GM12878 (cell line): ENCODE data around the gene CATSPER1. TPM values are rescaled to one million over a fixed set of nuclear protein-coding genes. Genes with fewer than 3 reads are reported as not detected.

Experiments
- ATAC-seq: fragments of 200-7000 bp; cut with Tn5 transposase; 3 replicates; pipeline ENCODE4 v1.9.1; 2020; ENCODE audit warnings: mild to moderate bottlenecking, moderate library complexity
- BruUV-seq: library from RNA; stranded (reverse); fragments of 400-500 nt; replicated peaks from 2 replicates; lab custom pipeline; 2021; lab: Mats Ljungman, UMichigan
- CTCF ChIA-PET: fragments of 300-600 bp; sonication (Branson Sonifier 250); formaldehyde crosslinking; extraction: SDS; loops from one replicate; lab custom pipeline; 2021; ENCODE audit warnings: inconsistent platforms; lab: Yijun Ruan, JAX
- POLR2A ChIA-PET: fragments of 350-600 bp; formaldehyde crosslinking; extraction: SDS; loops from one replicate; lab custom pipeline; 2021; ENCODE audit warnings: inconsistent platforms; lab: Charles Lee
- RAD21 ChIA-PET: fragments of 300-600 bp; sonication (Branson Sonifier 250); formaldehyde crosslinking; loops from one replicate; lab custom pipeline; 2023; ENCODE audit warnings: antibody characterized with exemption; ENCODE audit not compliant: unreplicated experiment; lab: Charles Lee
- SMC1A ChIA-PET: fragments of 300-600 bp; sonication (Branson Sonifier 250); formaldehyde crosslinking; loops from one replicate; lab custom pipeline; 2023; ENCODE audit not compliant: unreplicated experiment, uncharacterized antibody; lab: Charles Lee
- DNase-seq: peaks from one replicate; pipeline ENCODE4 v3.0.0-alpha.2; 2011; ENCODE audit warnings: low read depth, low spot score
- FAIRE-seq: peaks from 3 replicates; lab custom pipeline; 2011; peaks lifted over from hg19 to GRCh38; lab: Jason Lieb, UNC
- H2AFZ ChIP-seq: 2 replicates; pipeline ENCODE4 v1.6.0; 2011; ENCODE audit warnings: low read depth, low read length, control low read depth; ENCODE audit not compliant: control insufficient read depth
- H3K27ac ChIP-seq: 2 replicates; pipeline ENCODE4 v1.5.1; 2011; ENCODE audit warnings: control low read depth; ENCODE audit not compliant: control insufficient read depth, insufficient read depth
- H3K27me3 ChIP-seq, 2 experiments: replicated peaks in 1 of 2; 2 replicates each; pipeline versions ENCODE4 v1.6.0 to v1.6.1; 2011; ENCODE audit warnings: low read length in 1 of 2; ENCODE audit not compliant: control insufficient read depth in 2 of 2, insufficient read depth in 2 of 2
- H3K36me3 ChIP-seq, 2 experiments: 2 replicates each; pipeline ENCODE4 v1.5.1; 2011; ENCODE audit warnings: low read length in 1 of 2; ENCODE audit not compliant: control insufficient read depth in 2 of 2, insufficient read depth in 2 of 2
- H3K4me1 ChIP-seq: 2 replicates; pipeline ENCODE4 v1.6.1; 2011; ENCODE audit warnings: mild to moderate bottlenecking, low read length, moderate library complexity, mixed read lengths; ENCODE audit not compliant: control insufficient read depth, insufficient read depth
- H3K4me2 ChIP-seq: 2 replicates; pipeline ENCODE4 v1.6.0; 2011; ENCODE audit warnings: control low read depth; ENCODE audit not compliant: control insufficient read depth, insufficient read depth
- H3K4me3 ChIP-seq: fragments of 200-600 bp; sonication (generic); 2 replicates; pipeline ENCODE4 v1.5.1; 2016
- H3K79me2 ChIP-seq: 2 replicates; pipeline ENCODE4 v1.6.0; 2011; ENCODE audit warnings: low read length; ENCODE audit not compliant: control insufficient read depth, insufficient read depth
- H3K9ac ChIP-seq: 2 replicates; pipeline ENCODE4 v1.8.0; 2011; ENCODE audit warnings: low read length, control low read depth, mixed read lengths; ENCODE audit not compliant: control insufficient read depth, insufficient read depth
- H3K9me3 ChIP-seq: replicated peaks from 3 replicates; pipeline ENCODE4 v1.5.1; 2011; ENCODE audit warnings: mild to moderate bottlenecking, low read length; ENCODE audit not compliant: control insufficient read depth, insufficient read depth
- H4K20me1 ChIP-seq: 2 replicates; pipeline ENCODE4 v1.6.0; 2011; ENCODE audit not compliant: control insufficient read depth, insufficient read depth
- SREBF2 ChIP-seq: IDR thresholded peaks from 2 replicates; pipeline ENCODE4 v1.6.1; 2012; ENCODE audit warnings: mild to moderate bottlenecking, low read length
- TBL1XR1 ChIP-seq: IDR thresholded peaks from 2 replicates; pipeline ENCODE4 v1.6.1; 2012; ENCODE audit warnings: low read depth, low read length, improper control_type of control experiment
- WGBS: methylation state at CpG from one replicate; pipeline ENCODE4 v1.1.6; 2016; ENCODE audit warnings: low lambda C conversion rate; ENCODE audit not compliant: insufficient replicate concordance, insufficient coverage; ENCODE audit errors: missing lambda C conversion rate; 5-methylcytosine and 5-hydroxymethylcytosine counted together
- in situ Hi-C: fragments of 300-500 bp; cut with MboI; formaldehyde crosslinking; loops from 9 replicates; pipeline ENCODE4 v1.14.3; 2018; ENCODE audit warnings: mixed read lengths
- intact Hi-C: fragments of 100-400 bp; cut with micrococcal nuclease; formaldehyde crosslinking; loops from one replicate; pipeline ENCODE4 v1.14.2; 2022; ENCODE audit not compliant: unreplicated experiment
- polyA plus RNA-seq, 11 experiments: library from polyadenylated mRNA; depleted of rRNA in 4 of 11; unstranded in 6 of 11; stranded (reverse) in 5 of 11; fragments of >200 nt; fragmentation: Nextera tagmentation in 4 of 11; fragmentation: Illumina TruSeq in 1 of 11; extraction: Ambion mirVana in 4 of 11; extraction: Trizol in 1 of 11; gene quantifications; 1 replicate in 1 of 11; 2 replicates in 10 of 11; pipeline versions ENCODE4 v1.2.1 to v1.2.3, GENCODE V29; 2011 to 2016; ENCODE audit warnings: inconsistent platforms in 2 of 11, missing spikeins in 2 of 11, low read depth in 1 of 11
- total RNA-seq, 4 experiments: library from RNA; depleted of rRNA in 3 of 4; stranded (reverse); fragments of >200 nt in 3 of 4; fragmentation: Illumina TruSeq in 1 of 4; extraction: Trizol in 1 of 4; gene quantifications; 2 replicates each; pipeline versions ENCODE4 v1.2.1 to v1.2.3, GENCODE V29; 2013 to 2021
- TF ChIP-seq, protein P1 (sequence below): fragments of 450-650 bp; IDR thresholded peaks from 2 replicates; pipeline ENCODE4 v1.6.1; 2018; ENCODE audit warnings: borderline replicate concordance, mild to moderate bottlenecking; ENCODE audit not compliant: partially characterized antibody
- TF ChIP-seq, protein P2 (sequence below): fragments of 450-650 bp; formaldehyde crosslinking; IDR thresholded peaks from 2 replicates; pipeline ENCODE4 v1.4.0; 2020; ENCODE audit warnings: mild to moderate bottlenecking, moderate library complexity

Gene CATSPER1
- total and polyA plus RNA-seq, 10 of the 15 experiments (the other 5 are each of a cell fraction or from before 2014, with no cell fraction given), result 0.02 to 0.05 TPM; not detected in 8

DNA sequence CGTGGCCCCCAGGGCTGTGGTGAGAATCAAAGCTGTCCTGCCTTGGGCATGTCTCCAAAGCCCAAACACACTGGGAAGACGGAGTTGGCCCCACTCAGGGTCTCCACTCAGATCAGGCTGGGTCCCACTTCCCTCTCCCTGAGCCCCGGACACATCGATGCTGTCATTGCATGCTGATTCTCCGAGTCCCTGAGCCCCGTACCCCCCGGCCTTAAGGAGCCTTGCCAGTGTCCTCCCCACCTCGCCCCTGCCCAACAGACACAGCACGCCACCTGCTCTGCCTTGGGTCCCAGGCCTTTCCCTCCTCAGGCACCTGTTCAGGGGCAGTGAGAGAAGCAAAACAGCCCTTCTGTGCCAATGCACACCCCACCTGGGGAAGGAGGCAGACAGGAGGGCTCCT lies 38.9 kb downstream of the CATSPER1 start:
- Histone ChIP-seq H3K9me3 (no peaks in the 10 kb centered on the region), H3K4me3 (no peak overlapping the region), H4K20me1 (no peaks in the 10 kb centered on the region), H3K79me2 (no peaks in the 10 kb centered on the region), H3K27me3 (no peaks in the 10 kb centered on the region)
- RAD21 ChIA-PET, result interaction anchor here (3.5 kb wide), 1 partner anchor 102 kb away, joined by 40 read pairs; no protein-coding TSS in a partner anchor
- SMC1A ChIA-PET, result interaction anchor here (2.4 to 2.7 kb wide), 2 partner anchors 96 to 102 kb away, joined by 21 to 28 read pairs; partner anchors contain the start of genes CCDC85B and FIBP
- no peak for ATAC-seq
- POLR2A ChIA-PET, result interaction anchor here (1.3 kb wide), 1 partner anchor 100 kb away, joined by 3 read pairs; no protein-coding TSS in a partner anchor
- TF ChIP-seq, protein P1, sequence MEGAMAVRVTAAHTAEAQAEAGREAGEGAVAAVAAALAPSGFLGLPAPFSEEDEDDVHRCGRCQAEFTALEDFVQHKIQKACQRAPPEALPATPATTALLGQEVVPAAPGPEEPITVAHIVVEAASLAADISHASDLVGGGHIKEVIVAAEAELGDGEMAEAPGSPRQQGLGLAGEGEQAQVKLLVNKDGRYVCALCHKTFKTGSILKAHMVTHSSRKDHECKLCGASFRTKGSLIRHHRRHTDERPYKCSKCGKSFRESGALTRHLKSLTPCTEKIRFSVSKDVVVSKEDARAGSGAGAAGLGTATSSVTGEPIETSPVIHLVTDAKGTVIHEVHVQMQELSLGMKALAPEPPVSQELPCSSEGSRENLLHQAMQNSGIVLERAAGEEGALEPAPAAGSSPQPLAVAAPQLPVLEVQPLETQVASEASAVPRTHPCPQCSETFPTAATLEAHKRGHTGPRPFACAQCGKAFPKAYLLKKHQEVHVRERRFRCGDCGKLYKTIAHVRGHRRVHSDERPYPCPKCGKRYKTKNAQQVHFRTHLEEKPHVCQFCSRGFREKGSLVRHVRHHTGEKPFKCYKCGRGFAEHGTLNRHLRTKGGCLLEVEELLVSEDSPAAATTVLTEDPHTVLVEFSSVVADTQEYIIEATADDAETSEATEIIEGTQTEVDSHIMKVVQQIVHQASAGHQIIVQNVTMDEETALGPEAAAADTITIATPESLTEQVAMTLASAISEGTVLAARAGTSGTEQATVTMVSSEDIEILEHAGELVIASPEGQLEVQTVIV, result no peak
- TF ChIP-seq, protein P2, sequence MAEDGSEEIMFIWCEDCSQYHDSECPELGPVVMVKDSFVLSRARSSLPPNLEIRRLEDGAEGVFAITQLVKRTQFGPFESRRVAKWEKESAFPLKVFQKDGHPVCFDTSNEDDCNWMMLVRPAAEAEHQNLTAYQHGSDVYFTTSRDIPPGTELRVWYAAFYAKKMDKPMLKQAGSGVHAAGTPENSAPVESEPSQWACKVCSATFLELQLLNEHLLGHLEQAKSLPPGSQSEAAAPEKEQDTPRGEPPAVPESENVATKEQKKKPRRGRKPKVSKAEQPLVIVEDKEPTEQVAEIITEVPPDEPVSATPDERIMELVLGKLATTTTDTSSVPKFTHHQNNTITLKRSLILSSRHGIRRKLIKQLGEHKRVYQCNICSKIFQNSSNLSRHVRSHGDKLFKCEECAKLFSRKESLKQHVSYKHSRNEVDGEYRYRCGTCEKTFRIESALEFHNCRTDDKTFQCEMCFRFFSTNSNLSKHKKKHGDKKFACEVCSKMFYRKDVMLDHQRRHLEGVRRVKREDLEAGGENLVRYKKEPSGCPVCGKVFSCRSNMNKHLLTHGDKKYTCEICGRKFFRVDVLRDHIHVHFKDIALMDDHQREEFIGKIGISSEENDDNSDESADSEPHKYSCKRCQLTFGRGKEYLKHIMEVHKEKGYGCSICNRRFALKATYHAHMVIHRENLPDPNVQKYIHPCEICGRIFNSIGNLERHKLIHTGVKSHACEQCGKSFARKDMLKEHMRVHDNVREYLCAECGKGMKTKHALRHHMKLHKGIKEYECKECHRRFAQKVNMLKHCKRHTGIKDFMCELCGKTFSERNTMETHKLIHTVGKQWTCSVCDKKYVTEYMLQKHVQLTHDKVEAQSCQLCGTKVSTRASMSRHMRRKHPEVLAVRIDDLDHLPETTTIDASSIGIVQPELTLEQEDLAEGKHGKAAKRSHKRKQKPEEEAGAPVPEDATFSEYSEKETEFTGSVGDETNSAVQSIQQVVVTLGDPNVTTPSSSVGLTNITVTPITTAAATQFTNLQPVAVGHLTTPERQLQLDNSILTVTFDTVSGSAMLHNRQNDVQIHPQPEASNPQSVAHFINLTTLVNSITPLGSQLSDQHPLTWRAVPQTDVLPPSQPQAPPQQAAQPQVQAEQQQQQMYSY (CRISPR knock-in tag), result no peak
- TF ChIP-seq TBL1XR1, result no peak
- no peak for TF ChIP-seq SREBF2
- TF ChIP-seq, all 136 proteins: peak for 0
- 68% methylated on average over 8 of the region's 9 CpGs for WGBS
- in situ Hi-C loops, result loop anchor here (5.0 kb wide), 2 partner anchors 105 to 275 kb away; partner anchors contain the start of gene KAT5
- BruUV-seq, result no TSS peak
- H3K4me1 ChIP-seq, result no peaks in the 10 kb centered on the region
- CTCF ChIA-PET, result interaction anchor here (0.6 to 7.9 kb wide), 5 partner anchors 70 to 155 kb away, joined by 3 to 167 read pairs (median 6); partner anchors contain the start of genes CCDC85B and FIBP
- H3K27ac ChIP-seq, result no peak overlapping the region
- H3K9ac ChIP-seq, result no peak overlapping the region
- FAIRE-seq (no peak), DNase-seq (no peak)
- H3K4me2 ChIP-seq, result no peak overlapping the region
- H3K36me3 ChIP-seq, result peaks cover 0 to 6% of the 10 kb centered on the region in 2 experiments; a peak in 1 of 4 replicates
- H2AFZ ChIP-seq, result no peak overlapping the region
- intact Hi-C loops, result no loop called here
